Measurements from ENCODE around the gene CNOT10.

- no peak for TF ChIP-seq CTCF (IDR thresholded peaks at IDR 0.05; ENCODE audit: insufficient read depth, low read length, poor library complexity, severe bottlenecking)
- TF ChIP-seq EZH2phosphoT487 (conservative IDR thresholded peaks at IDR 0.05; ENCODE audit: low read length) = no peak
Measured at GRCh38 chr3:32815841-32816438, 131.0 kb downstream of the CNOT10 start.
